ENCODE results near the gene ST3GAL3.

DNA sequence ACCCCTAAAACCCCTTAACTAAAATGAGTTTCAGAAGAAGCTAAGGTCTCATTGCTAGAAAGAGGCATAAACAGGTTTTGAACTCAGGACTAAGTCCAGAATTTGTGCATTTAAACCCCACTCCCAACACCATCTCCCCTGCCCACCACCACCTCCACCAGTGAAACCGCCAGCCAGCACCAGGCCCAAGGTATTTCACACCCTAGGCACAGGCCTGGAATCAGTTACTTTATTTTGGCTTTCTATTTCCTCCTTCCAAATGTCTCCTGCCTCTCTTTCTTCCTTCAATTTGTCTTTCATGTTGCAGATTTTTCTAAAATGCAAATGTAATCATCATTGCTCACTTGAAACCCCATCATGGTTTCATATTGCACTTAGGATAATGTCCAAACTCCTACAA lies 237.5 kb downstream of the ST3GAL3 start:
- TF ChIP-seq, protein P1, sequence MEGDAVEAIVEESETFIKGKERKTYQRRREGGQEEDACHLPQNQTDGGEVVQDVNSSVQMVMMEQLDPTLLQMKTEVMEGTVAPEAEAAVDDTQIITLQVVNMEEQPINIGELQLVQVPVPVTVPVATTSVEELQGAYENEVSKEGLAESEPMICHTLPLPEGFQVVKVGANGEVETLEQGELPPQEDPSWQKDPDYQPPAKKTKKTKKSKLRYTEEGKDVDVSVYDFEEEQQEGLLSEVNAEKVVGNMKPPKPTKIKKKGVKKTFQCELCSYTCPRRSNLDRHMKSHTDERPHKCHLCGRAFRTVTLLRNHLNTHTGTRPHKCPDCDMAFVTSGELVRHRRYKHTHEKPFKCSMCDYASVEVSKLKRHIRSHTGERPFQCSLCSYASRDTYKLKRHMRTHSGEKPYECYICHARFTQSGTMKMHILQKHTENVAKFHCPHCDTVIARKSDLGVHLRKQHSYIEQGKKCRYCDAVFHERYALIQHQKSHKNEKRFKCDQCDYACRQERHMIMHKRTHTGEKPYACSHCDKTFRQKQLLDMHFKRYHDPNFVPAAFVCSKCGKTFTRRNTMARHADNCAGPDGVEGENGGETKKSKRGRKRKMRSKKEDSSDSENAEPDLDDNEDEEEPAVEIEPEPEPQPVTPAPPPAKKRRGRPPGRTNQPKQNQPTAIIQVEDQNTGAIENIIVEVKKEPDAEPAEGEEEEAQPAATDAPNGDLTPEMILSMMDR (tag by site-specific recombination; IDR thresholded peaks at IDR 0.05): no peak
- no peak for TF ChIP-seq ZNF660 (tag by site-specific recombination; IDR thresholded peaks at IDR 0.05)
- TF ChIP-seq ZBTB21 (tag by site-specific recombination; IDR thresholded peaks at IDR 0.05): no peak
- TF ChIP-seq GLI4 (tag by site-specific recombination; IDR thresholded peaks at IDR 0.05): no peak
- TF ChIP-seq ZBTB1 (tag by site-specific recombination; IDR thresholded peaks at IDR 0.05): no peak
- no peak for TF ChIP-seq ZNF560 (tag by site-specific recombination; IDR thresholded peaks at IDR 0.05; ENCODE audit: borderline replicate concordance)
- no peak for TF ChIP-seq ZNF626 (tag by site-specific recombination; IDR thresholded peaks at IDR 0.05)
- no peak for TF ChIP-seq ZNF133 (tag by site-specific recombination; IDR thresholded peaks at IDR 0.05)
- no peak for TF ChIP-seq KLF1 (tag by site-specific recombination; IDR thresholded peaks at IDR 0.05)
- no peak for TF ChIP-seq ZFP3 (tag by site-specific recombination; IDR thresholded peaks at IDR 0.05; ENCODE audit: low read depth)
